GM19324 (cell line): Measurements from ENCODE around the gene MED23.

Source experiments
- ATAC-seq: cut with Tn5 transposase; IDR thresholded peaks from one replicate; pipeline ENCODE4 v1.9.1; 2021; ENCODE audit warnings: mild to moderate bottlenecking, moderate library complexity; ENCODE audit not compliant: unreplicated experiment, low FRiP score

Gene MED23, protein sequence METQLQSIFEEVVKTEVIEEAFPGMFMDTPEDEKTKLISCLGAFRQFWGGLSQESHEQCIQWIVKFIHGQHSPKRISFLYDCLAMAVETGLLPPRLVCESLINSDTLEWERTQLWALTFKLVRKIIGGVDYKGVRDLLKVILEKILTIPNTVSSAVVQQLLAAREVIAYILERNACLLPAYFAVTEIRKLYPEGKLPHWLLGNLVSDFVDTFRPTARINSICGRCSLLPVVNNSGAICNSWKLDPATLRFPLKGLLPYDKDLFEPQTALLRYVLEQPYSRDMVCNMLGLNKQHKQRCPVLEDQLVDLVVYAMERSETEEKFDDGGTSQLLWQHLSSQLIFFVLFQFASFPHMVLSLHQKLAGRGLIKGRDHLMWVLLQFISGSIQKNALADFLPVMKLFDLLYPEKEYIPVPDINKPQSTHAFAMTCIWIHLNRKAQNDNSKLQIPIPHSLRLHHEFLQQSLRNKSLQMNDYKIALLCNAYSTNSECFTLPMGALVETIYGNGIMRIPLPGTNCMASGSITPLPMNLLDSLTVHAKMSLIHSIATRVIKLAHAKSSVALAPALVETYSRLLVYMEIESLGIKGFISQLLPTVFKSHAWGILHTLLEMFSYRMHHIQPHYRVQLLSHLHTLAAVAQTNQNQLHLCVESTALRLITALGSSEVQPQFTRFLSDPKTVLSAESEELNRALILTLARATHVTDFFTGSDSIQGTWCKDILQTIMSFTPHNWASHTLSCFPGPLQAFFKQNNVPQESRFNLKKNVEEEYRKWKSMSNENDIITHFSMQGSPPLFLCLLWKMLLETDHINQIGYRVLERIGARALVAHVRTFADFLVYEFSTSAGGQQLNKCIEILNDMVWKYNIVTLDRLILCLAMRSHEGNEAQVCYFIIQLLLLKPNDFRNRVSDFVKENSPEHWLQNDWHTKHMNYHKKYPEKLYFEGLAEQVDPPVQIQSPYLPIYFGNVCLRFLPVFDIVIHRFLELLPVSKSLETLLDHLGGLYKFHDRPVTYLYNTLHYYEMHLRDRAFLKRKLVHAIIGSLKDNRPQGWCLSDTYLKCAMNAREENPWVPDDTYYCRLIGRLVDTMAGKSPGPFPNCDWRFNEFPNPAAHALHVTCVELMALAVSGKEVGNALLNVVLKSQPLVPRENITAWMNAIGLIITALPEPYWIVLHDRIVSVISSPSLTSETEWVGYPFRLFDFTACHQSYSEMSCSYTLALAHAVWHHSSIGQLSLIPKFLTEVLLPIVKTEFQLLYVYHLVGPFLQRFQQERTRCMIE (N-terminal part only)

DNA sequence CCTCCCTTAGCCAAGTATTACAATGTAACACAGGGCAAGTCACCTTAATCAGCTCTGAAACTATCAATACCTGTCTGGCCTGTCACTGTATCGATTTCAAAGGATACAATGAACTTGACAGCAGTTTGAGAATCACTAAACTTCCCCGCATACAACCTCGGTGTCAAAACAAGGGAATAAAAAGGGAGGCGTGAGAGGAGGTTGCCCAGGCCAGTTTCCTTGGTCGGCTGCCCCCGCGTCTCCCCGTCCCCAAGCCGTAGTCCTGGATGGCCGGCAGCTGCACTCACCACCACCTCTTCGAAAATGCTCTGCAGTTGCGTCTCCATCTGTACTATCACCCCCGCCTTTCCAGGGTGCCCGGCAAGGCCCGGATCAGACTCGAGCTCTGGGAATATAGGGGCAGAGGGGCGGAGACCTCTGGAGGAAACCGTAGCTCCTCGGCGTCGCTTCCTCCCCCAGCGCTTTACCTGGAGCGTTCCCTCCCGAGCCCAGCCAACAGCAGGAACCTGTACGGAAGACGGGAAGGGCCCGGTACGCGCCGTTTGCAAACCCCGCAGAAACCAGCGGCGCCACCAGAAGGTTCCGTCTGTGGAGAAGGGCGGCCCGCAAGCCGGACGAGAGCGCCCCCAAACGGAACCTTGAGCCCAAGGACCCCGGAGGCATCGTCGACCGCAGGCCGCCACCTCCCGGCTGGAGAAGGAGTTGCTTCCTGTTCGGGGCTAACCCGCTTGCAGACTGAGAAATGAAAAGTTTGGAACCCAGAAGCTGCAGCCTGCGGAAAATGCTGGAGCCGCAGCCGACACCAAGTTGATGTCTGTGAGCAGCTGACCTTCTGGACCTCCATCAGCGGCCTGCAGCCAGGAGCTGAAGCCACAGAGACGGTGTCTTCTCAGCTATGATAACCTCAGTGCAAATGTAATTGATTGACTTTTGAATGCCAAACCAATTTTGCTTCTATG is at the start of gene MED23:
Gene MED23 (minus strand): TSS at position 519 of the 959 bp plus-strand sequence. CDS start 193 bp downstream, at position 326.
- peak; percentile 99 for ATAC-seq

DNA sequence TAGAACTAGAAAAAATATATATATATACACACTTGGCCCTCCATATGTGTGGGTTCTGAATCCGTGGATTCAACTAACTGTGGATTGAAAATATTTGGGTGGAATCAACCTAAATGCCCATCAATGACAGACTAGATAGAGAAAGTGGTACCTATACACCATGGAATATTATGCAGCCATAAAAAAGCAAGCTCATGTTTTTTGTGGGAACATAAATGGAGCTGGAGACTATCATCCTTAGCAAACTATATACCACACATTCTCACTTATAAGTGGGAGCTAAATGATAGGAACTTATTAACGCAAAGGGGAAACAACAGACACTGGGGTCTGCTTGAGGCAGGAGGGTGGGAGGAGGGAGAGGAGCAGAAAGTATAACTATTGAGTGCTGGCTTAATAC is 45.1 kb upstream of the MED23 start:
- ATAC-seq: no peak

DNA sequence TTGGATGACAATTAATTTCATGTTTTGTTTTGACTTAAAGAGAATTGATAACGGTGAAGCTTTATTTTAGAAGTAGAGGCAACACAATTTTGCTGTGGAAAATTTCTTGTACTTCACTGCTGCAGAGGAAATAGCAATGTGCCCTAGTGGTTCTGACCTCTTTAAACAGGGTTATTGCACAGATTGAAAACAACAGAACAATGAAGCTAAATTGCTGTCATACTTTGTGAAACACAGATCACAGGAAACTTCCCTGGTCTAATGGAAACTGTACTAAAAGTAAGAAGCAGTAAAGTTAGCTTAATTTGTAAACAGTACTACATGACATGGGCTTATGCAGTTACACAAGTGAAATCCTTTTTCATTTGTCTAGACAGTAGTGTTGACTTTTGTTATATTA is 41.8 kb upstream of the MED23 start:
- ATAC-seq: no peak

DNA sequence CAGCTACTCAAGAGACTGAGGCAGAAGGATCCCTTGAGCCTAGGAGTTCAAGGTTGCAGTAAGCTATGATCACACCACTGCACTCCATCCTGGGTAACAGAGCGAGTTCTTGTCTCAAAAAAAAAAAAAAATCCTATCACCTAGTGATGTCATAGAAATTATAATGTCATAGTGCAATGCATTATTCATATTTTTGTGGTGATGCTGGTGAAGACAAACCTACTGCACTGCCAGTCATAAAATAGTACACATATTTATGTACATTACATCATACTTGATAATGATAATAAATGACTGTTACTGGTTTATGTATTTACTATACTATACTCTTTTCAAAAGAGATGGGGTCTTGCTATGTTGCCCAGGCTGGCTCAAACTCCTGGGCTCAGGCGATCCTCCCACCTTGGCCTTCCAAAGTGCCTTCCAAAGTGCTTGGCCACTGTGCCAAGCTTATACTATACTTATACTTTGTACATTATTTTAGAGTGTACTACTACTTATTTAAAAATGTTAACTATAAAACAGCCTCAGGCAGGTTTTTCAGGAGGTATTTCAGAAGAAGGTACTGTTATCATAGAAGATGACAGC is 35.6 kb upstream of the MED23 start:
- no peak for ATAC-seq

DNA sequence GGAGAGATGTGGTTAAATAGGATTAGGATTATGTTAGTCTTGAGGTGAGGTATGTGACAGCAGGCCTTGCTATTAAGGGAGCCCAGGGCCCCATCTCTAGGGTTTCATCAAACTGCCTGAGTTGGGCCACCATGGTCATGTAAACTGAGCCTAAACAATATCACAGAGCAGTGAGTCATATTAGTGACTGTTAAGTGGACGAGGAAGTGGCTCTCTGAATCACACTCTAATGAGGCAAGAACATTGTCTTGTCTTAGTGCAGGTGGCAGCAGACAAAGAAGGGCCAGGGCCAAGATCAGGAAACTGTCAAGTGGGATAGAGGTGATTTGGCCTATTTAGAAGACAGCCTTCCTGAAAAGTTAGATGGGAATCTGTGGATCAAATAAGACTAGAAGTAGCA is 32.2 kb upstream of the MED23 start:
- ATAC-seq: no peak

DNA sequence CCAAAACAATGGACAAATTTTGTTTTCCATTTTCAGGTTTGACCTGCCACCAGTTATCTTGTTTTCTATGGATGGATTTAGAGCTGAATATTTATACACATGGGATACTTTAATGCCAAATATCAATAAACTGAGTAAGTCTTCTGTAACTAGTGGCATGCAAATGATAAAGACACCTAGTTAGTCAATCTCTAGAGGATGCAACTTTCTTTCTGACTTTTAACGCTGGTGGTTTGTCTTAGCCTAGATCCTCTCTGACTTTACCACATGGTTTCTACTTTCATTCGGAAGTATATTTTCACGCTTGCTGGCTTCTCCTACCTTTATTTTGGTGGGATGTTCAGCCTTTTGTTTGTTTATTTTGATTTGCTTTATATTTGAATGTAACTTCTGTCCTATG is 30.2 kb upstream of the MED23 start:
- no peak for ATAC-seq

DNA sequence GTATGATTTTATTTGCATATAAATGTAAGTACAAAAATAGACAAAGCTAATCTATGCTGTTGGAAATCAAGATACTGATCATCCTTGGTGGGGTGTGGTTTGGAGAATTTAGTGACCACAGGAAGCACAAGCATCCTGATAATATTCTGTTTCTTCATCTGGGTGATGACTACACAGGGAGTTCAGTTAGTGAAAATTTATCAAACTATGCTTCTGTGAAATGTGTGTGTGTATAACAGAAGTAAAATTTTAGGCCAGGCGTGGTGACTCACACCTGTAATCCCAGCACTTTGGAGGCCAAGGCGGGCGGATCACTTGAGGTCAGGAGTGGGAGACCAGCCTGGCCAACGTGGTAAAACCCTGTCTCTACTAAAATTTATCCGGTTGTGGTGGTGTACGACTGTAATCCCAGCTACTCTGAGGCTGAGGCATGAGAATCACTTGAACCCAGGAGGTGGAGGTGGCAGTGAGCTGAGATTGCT is 29.6 kb upstream of the MED23 start:
- ATAC-seq: no peak

DNA sequence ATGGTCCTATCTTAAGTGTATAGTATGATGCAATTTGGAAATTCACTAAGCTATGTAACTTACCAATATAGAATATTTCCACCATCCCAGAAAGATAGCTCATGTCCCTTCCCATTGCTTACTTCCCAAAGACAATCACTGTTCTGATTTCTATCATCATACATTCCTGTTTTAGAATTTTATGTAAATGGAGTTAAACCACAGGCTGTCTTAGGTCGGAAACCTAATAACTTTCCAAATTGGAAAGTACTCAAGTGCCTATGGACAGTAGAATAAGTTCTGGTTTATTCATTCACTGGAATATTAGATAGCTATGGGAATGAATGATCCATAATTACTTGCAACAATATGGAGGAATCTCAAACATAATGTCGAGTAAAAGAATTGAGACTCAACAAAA is 29.2 kb upstream of the MED23 start:
- ATAC-seq: no peak

DNA sequence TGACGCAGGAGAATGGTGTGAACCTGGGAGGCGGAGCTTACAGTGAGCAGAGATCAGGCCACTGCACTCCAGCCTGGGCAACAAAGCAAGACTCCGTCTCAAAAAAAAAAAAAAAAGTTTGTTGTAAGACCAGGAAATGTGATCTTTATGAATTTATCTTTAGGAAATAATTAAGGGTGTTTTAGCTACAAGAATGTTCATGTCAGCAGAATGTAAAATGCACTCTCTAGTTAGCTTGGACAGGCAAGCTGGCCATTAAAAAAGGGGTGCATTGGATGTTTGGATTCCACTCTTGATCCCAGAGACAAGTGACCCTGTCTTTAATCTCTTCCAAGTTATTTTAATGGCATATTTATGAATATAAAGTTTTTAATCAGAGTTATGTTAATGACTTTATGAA is 28.6 kb upstream of the MED23 start:
- no peak for ATAC-seq

DNA sequence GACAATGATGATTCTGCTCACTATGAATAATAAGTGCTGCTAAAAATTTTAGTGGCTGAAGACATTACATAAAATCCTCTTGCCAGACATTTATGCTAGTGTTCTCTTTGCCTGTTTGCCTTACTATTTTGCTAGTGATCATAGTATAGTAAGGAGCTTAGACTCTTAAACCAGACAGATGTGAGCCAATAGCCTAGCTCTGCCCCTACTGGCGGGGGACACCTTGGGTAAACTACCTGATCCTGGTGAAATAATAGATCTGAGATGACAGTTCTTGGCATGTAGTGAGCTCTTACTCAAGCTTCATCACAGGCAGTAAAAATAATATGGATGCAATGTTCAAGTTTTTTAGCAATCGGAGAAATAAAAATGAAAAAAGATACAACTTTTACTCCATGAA is 27.9 kb upstream of the MED23 start:
- no peak for ATAC-seq

DNA sequence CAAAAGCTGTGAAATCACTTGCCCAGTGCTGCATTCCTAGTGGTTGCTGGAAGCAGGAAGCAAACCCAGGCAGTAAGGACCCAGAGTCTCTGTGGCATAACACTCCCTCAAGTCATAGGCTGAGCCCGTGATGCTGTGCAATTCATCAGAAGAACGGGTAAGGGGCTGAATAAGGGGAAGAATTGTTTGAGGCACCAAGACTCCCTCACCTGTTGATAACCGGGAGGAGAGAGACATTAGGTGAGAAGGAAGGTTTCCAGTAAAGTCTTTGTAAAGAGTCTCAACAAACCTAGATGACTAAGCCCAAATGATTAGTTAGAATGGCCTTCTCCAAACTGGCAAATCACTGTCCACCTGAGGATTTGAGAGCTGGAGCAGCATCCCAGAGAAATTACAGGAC is 27.3 kb upstream of the MED23 start:
- ATAC-seq: no peak

DNA sequence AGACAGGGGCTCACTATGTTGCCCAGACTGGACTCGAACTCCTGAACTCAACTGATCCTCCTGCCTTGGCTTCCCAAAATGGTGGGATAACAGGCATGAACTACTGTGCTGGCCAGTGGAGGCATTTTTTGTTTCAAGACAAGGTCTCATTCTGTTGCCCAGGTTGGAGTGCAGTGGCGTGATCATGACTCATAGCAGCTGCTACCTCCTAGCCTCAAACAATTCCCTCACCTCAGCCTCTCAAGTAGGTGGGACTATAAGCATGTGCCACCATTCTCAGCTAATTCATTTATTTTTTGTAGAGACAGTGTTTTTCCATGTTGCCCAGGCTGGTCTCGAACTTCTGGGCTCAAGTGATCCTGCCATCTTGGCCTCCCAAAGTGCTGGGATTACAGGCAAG is 26.3 kb upstream of the MED23 start:
- no peak for ATAC-seq

DNA sequence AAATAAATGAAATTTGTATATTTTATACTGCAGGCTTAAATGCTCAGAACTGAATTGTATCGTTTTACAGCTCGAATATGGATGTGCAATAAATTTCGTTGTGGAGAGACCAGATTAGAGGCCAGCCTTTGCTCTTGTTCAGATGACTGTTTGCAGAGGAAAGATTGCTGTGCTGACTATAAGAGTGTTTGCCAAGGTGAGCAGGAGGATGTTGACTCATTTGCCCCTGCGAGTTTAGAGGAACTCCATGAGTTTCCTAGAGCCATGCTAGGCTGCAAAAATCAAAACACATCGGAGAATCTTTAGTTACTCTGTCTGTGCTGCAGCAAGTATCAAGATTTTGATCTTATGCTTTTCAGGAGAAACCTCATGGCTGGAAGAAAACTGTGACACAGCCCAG is 24.4 kb upstream of the MED23 start:
- no peak for ATAC-seq

DNA sequence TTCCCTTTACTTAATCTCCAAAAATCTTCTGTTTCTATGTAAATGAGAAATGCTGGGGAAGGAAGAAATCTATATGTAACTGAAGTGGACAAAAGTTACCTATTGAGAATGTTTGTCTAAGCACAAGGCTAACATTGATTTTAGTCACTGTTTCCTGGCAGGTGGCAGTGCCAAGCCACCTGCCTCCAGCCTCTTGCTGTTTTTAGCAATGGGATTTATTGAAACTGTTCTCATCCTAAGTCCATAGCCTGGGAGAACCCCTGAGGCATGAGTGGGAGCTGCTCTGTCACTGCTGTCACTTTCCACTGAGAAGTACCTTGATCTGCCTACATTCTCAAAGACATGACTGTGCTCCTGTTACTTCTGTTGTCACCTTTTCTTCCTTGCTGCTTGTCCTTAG is 23.7 kb upstream of the MED23 start:
- ATAC-seq: no peak

DNA sequence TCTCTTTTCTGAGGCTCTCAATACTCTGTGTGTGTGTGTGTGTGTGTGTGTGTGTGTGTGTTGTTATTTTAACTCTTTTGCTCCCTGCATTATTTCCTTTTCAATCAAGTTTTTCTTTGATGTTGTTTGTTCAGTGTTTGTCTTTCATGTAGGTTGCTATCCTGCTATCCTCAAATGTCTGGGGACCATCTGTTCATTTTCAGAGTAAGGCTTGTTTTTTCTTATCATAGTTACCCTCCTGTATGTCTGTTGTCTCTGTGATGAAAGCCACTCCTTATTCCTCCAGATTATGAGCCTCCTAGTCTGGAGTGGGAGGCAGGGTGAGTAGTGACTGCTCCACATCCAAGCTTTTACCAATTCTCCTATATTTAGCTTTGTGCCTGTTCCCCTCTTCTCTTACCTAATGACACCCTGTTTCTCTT is 18.2 kb upstream of the MED23 start:
- ATAC-seq: no peak

DNA sequence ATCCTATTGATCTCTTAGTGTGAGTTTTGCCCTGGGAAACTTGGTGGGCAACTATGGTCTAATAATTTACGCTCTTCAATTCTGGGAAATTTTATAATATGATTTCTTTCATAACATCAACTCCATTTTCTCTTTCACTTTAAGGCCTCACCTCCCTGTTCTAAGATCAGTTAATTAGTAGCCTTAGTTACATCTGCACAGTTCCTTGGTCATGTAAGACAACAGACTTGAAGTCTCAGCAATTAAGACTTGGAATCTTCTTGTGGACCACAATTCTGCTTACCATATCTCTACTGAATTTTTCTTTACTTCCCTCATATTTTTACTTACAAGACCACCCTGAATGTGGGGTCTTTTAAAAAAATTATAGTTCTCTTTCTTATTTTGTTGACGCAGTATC is 17.8 kb upstream of the MED23 start:
- no peak for ATAC-seq

DNA sequence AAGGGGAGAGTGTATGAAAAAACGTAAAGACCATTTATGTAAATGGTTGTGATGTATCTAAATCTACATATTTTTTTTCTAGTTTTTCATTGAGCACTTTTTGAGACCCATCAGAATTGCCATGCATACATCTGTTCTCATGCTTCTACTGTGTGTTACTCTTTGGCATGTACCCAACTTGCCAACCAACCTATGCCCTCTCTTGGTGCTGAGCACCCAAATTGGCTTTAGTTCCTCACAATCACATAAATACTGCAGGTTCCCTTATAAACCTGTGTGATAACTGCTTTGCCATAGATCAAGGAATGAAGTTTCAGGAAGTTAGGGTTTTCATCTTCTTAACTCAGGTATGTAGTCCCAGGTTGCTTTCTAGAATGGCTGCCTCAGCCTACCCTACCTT is 16.9 kb upstream of the MED23 start:
- ATAC-seq: no peak

DNA sequence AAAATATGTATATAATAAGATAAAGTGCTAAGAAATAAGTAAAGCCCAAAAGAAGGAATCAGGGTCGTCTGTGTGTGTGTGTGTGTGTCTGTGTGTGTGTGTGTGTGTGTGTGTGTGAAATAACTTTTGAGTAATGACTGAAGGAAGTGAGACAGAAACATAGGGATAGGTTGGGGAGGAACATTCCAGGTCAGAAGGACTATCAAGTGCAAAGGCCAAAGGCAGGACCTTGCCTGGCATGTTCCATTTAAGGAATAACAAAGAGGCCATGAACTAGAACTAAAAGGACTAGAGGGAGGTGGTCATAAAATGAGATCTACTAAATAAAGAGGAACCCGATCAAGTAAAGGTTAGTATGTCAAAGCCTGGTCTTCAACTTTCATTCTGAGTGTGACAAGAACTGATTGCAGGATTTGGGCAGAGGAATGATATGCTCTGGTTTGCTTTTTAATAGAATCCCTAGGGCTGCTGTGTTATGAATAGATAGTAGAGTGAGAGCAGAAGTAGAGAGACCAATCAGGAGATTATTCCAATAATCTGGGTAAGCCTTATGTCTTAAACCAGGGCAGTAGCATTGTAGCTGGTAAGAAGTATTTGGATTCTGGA is 15.9 kb upstream of the MED23 start:
- ATAC-seq: no peak
